MM.1S (cell line): ENCODE results near the gene PTK7.

Source experiments
- DNase-seq: peaks from one replicate; pipeline ENCODE4 v3.0.0-alpha.2; 2015
- H2AFZ ChIP-seq: fragments of 300-600 bp; sonication (generic); 2 replicates; pipeline ENCODE4 v1.6.0; 2016; ENCODE audit warnings: antibody characterized with exemption, low read length
- H3F3A ChIP-seq: fragments of 300-600 bp; sonication (generic); 2 replicates; pipeline ENCODE4 v1.6.1; 2016; ENCODE audit warnings: mild to moderate bottlenecking, antibody characterized with exemption, low read length, moderate library complexity, mixed read lengths; ENCODE audit not compliant: insufficient read depth
- H3K27ac ChIP-seq: fragments of 300-600 bp; sonication (generic); 2 replicates; pipeline ENCODE4 v1.5.1; 2016; ENCODE audit warnings: mild to moderate bottlenecking, low read length
- H3K27me3 ChIP-seq: fragments of 300-600 bp; sonication (generic); replicated peaks from 2 replicates; pipeline ENCODE4 v1.6.0; 2016; ENCODE audit warnings: low read length; ENCODE audit not compliant: insufficient read depth
- H3K36me3 ChIP-seq: fragments of 300-600 bp; sonication (generic); replicated peaks from 2 replicates; pipeline ENCODE4 v1.6.1; 2016; ENCODE audit warnings: mild to moderate bottlenecking, low read length, mixed read lengths; ENCODE audit not compliant: insufficient read depth
- H3K4me1 ChIP-seq: fragments of 300-600 bp; sonication (generic); 2 replicates; pipeline ENCODE4 v1.6.1; 2016; ENCODE audit warnings: low read length, mixed read lengths
- H3K4me2 ChIP-seq: fragments of 300-600 bp; sonication (generic); 2 replicates; pipeline ENCODE4 v1.6.0; 2016; ENCODE audit warnings: low read depth, low read length
- H3K4me3 ChIP-seq: fragments of 300-600 bp; sonication (generic); 2 replicates; pipeline ENCODE4 v1.5.1; 2016; ENCODE audit warnings: low read length, mixed read lengths
- H3K79me2 ChIP-seq: fragments of 300-600 bp; sonication (generic); 2 replicates; pipeline ENCODE4 v1.6.1; 2016; ENCODE audit warnings: mixed run types, low read length, mixed read lengths
- H3K9ac ChIP-seq: fragments of 300-600 bp; sonication (generic); 2 replicates; pipeline ENCODE4 v1.6.1; 2016; ENCODE audit warnings: low read length, mixed read lengths
- H3K9me2 ChIP-seq: fragments of 300-600 bp; sonication (generic); replicated peaks from 2 replicates; pipeline ENCODE4 v1.6.1; 2016; ENCODE audit warnings: mild to moderate bottlenecking, low read length, mixed read lengths; ENCODE audit not compliant: insufficient read depth
- H3K9me3 ChIP-seq: fragments of 300-600 bp; sonication (generic); replicated peaks from 2 replicates; pipeline ENCODE4 v1.6.1; 2016; ENCODE audit warnings: mild to moderate bottlenecking, low read length, mixed read lengths; ENCODE audit not compliant: insufficient read depth
- H4K20me1 ChIP-seq: fragments of 300-600 bp; sonication (generic); 2 replicates; pipeline ENCODE4 v1.6.1; 2016; ENCODE audit warnings: mild to moderate bottlenecking, low read length, moderate library complexity, mixed read lengths; ENCODE audit not compliant: insufficient read depth
- EZH2 ChIP-seq: fragments of 300-600 bp; sonication (generic); optimal IDR thresholded peaks from 2 replicates; pipeline ENCODE3; 2017; ENCODE audit warnings: low read depth, mild to moderate bottlenecking, antibody characterized with exemption, low read length, mixed read lengths
- EZH2phosphoT487 ChIP-seq: fragments of 300-600 bp; sonication (generic); IDR thresholded peaks from 2 replicates; pipeline ENCODE4 v1.6.1; 2018; ENCODE audit warnings: antibody characterized with exemption, low read length
- TF ChIP-seq, protein P1 (sequence below): fragments of 300-600 bp; sonication (generic); IDR thresholded peaks from 2 replicates; pipeline ENCODE4 v1.5.1; 2016; ENCODE audit warnings: antibody characterized with exemption, low read length, mixed read lengths

The PTK7 gene

DNA sequence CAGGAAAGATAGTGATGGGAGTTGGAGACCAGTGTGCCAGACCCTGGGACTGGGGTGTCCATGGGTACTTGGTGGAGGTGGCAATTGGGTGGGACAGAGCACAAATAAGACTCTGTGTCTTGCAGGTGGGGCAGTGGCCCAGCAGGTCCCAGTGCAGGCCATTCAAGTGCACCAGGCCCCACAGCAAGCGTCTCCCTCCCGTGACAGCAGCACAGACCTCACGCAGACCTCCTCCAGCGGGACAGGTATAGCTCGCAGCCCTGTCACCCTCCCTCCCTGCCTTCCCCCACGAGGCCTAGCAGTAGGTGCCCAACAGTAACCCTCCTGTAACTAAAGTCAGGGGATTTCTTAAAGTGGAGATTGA lies 100.3 kb downstream of the PTK7 start:
- H3K4me1 ChIP-seq = peaks cover 25% of the 10 kb centered on the region
- H4K20me1 ChIP-seq = peaks cover 5% of the 10 kb centered on the region; the same call in 1 of the 2 replicates
- no peak overlapping the region for H3K4me3 ChIP-seq
- H3F3A ChIP-seq = peaks cover 24% of the 10 kb centered on the region
- no peaks in the 10 kb centered on the region for H3K9me2 ChIP-seq
- H3K36me3 ChIP-seq = peaks cover 5% of the 10 kb centered on the region; the same call in 1 of the 2 replicates
- H3K4me2 ChIP-seq = no peak overlapping the region
- H2AFZ ChIP-seq = no peak overlapping the region
- peaks cover 39% of the 10 kb centered on the region for H3K79me2 ChIP-seq
- H3K27ac ChIP-seq = no peak overlapping the region
- DNase-seq = no peak
- no peaks in the 10 kb centered on the region for H3K9me3 ChIP-seq
- TF ChIP-seq, protein P1, sequence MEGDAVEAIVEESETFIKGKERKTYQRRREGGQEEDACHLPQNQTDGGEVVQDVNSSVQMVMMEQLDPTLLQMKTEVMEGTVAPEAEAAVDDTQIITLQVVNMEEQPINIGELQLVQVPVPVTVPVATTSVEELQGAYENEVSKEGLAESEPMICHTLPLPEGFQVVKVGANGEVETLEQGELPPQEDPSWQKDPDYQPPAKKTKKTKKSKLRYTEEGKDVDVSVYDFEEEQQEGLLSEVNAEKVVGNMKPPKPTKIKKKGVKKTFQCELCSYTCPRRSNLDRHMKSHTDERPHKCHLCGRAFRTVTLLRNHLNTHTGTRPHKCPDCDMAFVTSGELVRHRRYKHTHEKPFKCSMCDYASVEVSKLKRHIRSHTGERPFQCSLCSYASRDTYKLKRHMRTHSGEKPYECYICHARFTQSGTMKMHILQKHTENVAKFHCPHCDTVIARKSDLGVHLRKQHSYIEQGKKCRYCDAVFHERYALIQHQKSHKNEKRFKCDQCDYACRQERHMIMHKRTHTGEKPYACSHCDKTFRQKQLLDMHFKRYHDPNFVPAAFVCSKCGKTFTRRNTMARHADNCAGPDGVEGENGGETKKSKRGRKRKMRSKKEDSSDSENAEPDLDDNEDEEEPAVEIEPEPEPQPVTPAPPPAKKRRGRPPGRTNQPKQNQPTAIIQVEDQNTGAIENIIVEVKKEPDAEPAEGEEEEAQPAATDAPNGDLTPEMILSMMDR = no peak
- no peak for TF ChIP-seq EZH2
- H3K27me3 ChIP-seq = no peaks in the 10 kb centered on the region
- no peak overlapping the region for H3K9ac ChIP-seq

DNA sequence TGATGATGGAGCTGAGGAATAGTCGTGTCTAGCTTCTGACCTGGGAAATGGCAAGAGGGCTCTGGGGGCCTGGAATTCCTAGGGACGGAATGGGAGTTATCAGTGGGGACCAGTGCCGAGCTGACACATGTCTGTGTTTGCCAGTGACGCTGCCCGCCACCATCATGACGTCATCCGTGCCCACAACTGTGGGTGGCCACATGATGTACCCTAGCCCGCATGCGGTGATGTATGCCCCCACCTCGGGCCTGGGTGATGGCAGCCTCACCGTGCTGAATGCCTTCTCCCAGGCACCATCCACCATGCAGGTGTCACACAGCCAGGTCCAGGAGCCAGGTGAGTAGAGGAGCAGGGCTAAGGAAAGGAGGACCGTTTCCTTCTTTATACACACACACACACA lies 102.0 kb downstream of the PTK7 start:
- no peaks in the 10 kb centered on the region for H3K9me2 ChIP-seq
- H3K36me3 ChIP-seq = peaks cover 5% of the 10 kb centered on the region; the same call in 1 of the 2 replicates
- no peak overlapping the region for H3K27ac ChIP-seq
- H3K9me3 ChIP-seq = no peaks in the 10 kb centered on the region
- TF ChIP-seq EZH2 (no peak), EZH2phosphoT487 (no peak)
- TF ChIP-seq, protein P1 = no peak
- H3K4me1 ChIP-seq = peaks cover 24% of the 10 kb centered on the region
- H2AFZ ChIP-seq = no peak overlapping the region
- peaks cover 34% of the 10 kb centered on the region for H3K79me2 ChIP-seq
- no peak overlapping the region for H3K4me2 ChIP-seq
- H3F3A ChIP-seq = peaks cover 22% of the 10 kb centered on the region
- H3K9ac ChIP-seq = no peak overlapping the region
- H4K20me1 ChIP-seq = peaks cover 1% of the 10 kb centered on the region; the same call in 1 of the 2 replicates
- no peak for DNase-seq
- no peak overlapping the region for H3K4me3 ChIP-seq
- no peaks in the 10 kb centered on the region for H3K27me3 ChIP-seq

DNA sequence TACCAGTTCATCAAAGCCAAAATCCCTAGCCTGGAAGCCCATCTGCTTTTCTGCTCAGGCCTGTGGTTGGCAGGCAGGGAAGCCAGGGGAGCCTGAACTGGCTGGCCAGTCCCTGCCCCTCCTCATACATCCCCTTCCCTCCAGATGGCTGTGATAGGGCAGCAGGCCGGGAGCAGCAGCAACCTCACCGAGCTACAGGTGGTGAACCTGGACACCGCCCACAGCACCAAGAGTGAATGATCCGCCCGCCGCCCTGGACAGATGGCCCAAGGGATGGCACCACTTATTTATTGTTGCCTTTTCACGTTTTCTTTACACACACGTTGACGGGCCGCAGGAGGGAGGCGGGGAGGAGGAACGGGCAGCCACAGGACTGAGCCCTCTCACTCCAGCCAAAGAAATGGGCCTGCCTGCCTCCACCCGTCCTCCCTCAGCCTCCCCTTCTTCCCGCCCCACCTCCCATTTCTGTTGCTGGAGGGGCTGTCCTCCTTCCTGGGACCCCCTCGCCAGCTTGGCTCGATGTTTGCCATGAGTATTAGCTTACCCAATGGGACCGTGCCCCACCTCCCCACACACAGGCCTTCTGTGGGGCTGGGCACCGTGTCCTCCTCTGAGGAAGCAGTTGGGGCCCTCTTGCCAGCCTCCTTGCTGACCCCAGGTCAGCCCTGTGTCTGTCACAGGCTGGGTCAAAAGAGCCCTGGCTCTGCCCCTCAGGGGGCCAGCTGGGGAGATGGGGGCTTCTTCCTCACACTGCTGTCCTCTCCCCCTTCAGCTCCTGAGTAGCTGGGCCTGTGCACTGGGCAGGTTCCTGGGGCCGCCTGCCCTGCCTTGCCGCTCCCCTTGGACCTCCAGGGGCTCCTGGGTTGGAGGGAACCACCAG lies 103.1 kb downstream of the PTK7 start:
- Histone ChIP-seq H4K20me1 (no peaks in the 10 kb centered on the region), H3F3A (peaks cover 12% of the 10 kb centered on the region), H3K27ac (no peak overlapping the region), H2AFZ (no peak overlapping the region), H3K9ac (no peak overlapping the region), H3K9me3 (no peaks in the 10 kb centered on the region), H3K9me2 (no peaks in the 10 kb centered on the region), H3K79me2 (peaks cover 32% of the 10 kb centered on the region), H3K4me3 (no peak overlapping the region), H3K4me1 (peaks cover 16% of the 10 kb centered on the region), H3K36me3 (peaks cover 5% of the 10 kb centered on the region; the same call in 1 of the 2 replicates), H3K27me3 (no peaks in the 10 kb centered on the region), H3K4me2 (no peak overlapping the region)
- TF ChIP-seq EZH2phosphoT487 (no peak), EZH2 (no peak)
- TF ChIP-seq, protein P1 = no peak
- DNase-seq = no peak
